Medulla oblongata (tissue), 1 donor: ENCODE results near the gene KSR1.
A peak's percentile ranks its signal among the peaks of the same experiment; 100 is the strongest.

Source experiments
- DNase-seq: peaks from one replicate; pipeline ENCODE4 v3.0.0-alpha.2; 2015; ENCODE audit errors: extremely low spot score

The KSR1 gene

GRCh38 chr17:27473190-27473747 is 17.0 kb downstream of the KSR1 start:
- DNase-seq: no peak

GRCh38 chr17:27473748-27474609 is 17.7 kb downstream of the KSR1 start:
- DNase-seq: peak; percentile 45

- no peak for DNase-seq
Measured at GRCh38 chr17:27475070-27475673, 18.9 kb downstream of the KSR1 start.

GRCh38 chr17:27475981-27476895 is 20.0 kb downstream of the KSR1 start:
- DNase-seq: no peak

- no peak for DNase-seq
Measured at GRCh38 chr17:27477050-27477888, 21.0 kb downstream of the KSR1 start.

GRCh38 chr17:27477971-27478684 is 21.9 kb downstream of the KSR1 start:
- DNase-seq: no peak

- DNase-seq: no peak
Measured at GRCh38 chr17:27478901-27479538, 22.8 kb downstream of the KSR1 start.

- no peak for DNase-seq
Measured at GRCh38 chr17:27479838-27480237, 23.6 kb downstream of the KSR1 start.

GRCh38 chr17:27480699-27481098 is 24.5 kb downstream of the KSR1 start:
- DNase-seq: no peak

GRCh38 chr17:27481327-27481726 is 25.1 kb downstream of the KSR1 start:
- DNase-seq: no peak

- DNase-seq: no peak
Measured at GRCh38 chr17:27485125-27485524, 28.9 kb downstream of the KSR1 start.

GRCh38 chr17:27485716-27486495 is 29.7 kb downstream of the KSR1 start:
- DNase-seq: no peak

GRCh38 chr17:27486741-27487140 is 30.5 kb downstream of the KSR1 start:
- DNase-seq: no peak

GRCh38 chr17:27488231-27488630 is 32.0 kb downstream of the KSR1 start:
- no peak for DNase-seq

GRCh38 chr17:27489045-27489715 is 32.9 kb downstream of the KSR1 start:
- DNase-seq: peak; percentile 72

- no peak for DNase-seq
Measured at GRCh38 chr17:27490391-27490790, 34.1 kb downstream of the KSR1 start.

- no peak for DNase-seq
Measured at GRCh38 chr17:27491713-27492190, 35.5 kb downstream of the KSR1 start.

GRCh38 chr17:27492470-27492869 is 36.2 kb downstream of the KSR1 start:
- no peak for DNase-seq
